ENCODE results near the gene TNPO3.

DNA sequence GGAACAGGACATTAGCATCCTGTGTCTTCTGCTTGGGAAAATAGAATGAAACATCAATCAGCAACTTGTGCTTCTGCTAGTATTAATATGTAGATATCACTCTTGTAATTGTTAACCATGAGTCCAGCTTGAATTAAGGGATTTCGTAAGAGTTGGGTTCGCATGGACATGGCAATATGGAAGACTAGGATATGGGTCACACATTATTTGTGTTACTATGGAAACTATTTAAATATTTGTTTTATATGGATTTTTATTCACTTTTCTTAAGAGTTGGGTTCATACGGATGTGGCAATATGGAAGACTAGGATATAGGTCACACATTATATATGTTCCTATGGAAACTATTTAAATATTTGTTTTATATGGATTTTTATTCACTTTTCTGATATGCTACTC lies 24.5 kb downstream of the TNPO3 start:
- TF ChIP-seq CTCF (IDR thresholded peaks at IDR 0.05) (no peak), POLR2A (IDR thresholded peaks at IDR 0.05) (no peak)
